GM12878 (cell line): ENCODE measurements around the gene ATG101. TPM values are rescaled to one million over a fixed set of nuclear protein-coding genes. Genes with fewer than 3 reads are reported as not detected.

Source experiments
- CEBPB ChIP-seq, 2 experiments: fragments of 150-350 bp in 1 of 2; IDR thresholded peaks; 2 replicates each; pipeline ENCODE4 v1.6.1; 2012 to 2014; ENCODE audit warnings: low read depth in 2 of 2, low read length in 2 of 2, borderline replicate concordance in 1 of 2, inconsistent platforms in 1 of 2
- E2F8 ChIP-seq: fragments of 450-650 bp; IDR thresholded peaks from 2 replicates; pipeline ENCODE4 v1.6.1; 2018; ENCODE audit warnings: mild to moderate bottlenecking, low read depth, moderate library complexity; ENCODE audit not compliant: partially characterized antibody
- HCFC1 ChIP-seq: fragments of 150-350 bp; IDR thresholded peaks from 2 replicates; pipeline ENCODE4 v1.6.1; 2014; ENCODE audit warnings: low read length
- IRF4 ChIP-seq: IDR thresholded peaks from 2 replicates; pipeline ENCODE4 v1.6.1; 2011; ENCODE audit warnings: low read depth, low read length
- IRF5 ChIP-seq: fragments of 450-650 bp; IDR thresholded peaks from 2 replicates; pipeline ENCODE4 v1.6.1; 2017; ENCODE audit warnings: borderline replicate concordance
- KAT2A ChIP-seq: conservative IDR thresholded peaks from 2 replicates; pipeline ENCODE4 v1.6.1; 2011; ENCODE audit warnings: low read depth, low read length; ENCODE audit not compliant: control insufficient read depth
- MAX ChIP-seq: IDR thresholded peaks from 2 replicates; pipeline ENCODE4 v1.6.1; 2012; ENCODE audit warnings: low read depth, low read length, improper control_type of control experiment
- MTA2 ChIP-seq: fragments of 450-650 bp; IDR thresholded peaks from 2 replicates; pipeline ENCODE4 v1.6.1; 2016; ENCODE audit warnings: low read depth, mild to moderate bottlenecking, moderate library complexity
- MXI1 ChIP-seq: fragments of 150-350 bp; IDR thresholded peaks from 2 replicates; pipeline ENCODE4 v1.6.1; 2011; ENCODE audit warnings: low read depth, mild to moderate bottlenecking, inconsistent platforms, low read length, improper control_type of control experiment
- MYB ChIP-seq: fragments of 150-350 bp; IDR thresholded peaks from 2 replicates; pipeline ENCODE4 v1.6.1; 2014; ENCODE audit warnings: mild to moderate bottlenecking, low read depth, low read length, borderline replicate concordance
- MYC ChIP-seq: IDR thresholded peaks from 2 replicates; pipeline ENCODE4 v1.6.1; 2011; ENCODE audit warnings: mild to moderate bottlenecking, low read length, moderate library complexity, inconsistent platforms; ENCODE audit not compliant: insufficient read depth, insufficient replicate concordance, insufficient read length, severe bottlenecking
- NFYB ChIP-seq: IDR thresholded peaks from 2 replicates; pipeline ENCODE4 v1.6.1; 2011; ENCODE audit warnings: low read depth, mild to moderate bottlenecking, low read length, improper control_type of control experiment, moderate library complexity; ENCODE audit not compliant: insufficient read depth
- RBBP5 ChIP-seq: fragments of 200-600 bp; sonication (generic); conservative IDR thresholded peaks from 2 replicates; pipeline ENCODE4 v1.6.1; 2016
- SMAD1 ChIP-seq: fragments of 450-650 bp; IDR thresholded peaks from 2 replicates; pipeline ENCODE4 v1.6.1; 2018; ENCODE audit warnings: mild to moderate bottlenecking, low read depth; ENCODE audit not compliant: partially characterized antibody
- SMARCA5 ChIP-seq: fragments of 450-650 bp; IDR thresholded peaks from 2 replicates; pipeline ENCODE4 v1.6.1; 2017; ENCODE audit warnings: mild to moderate bottlenecking
- SP1 ChIP-seq: IDR thresholded peaks from one replicate; pipeline ENCODE4 v1.6.1; 2011; ENCODE audit warnings: low read depth, low read length
- STAT1 ChIP-seq: fragments of 450-650 bp; conservative IDR thresholded peaks from 2 replicates; pipeline ENCODE4 v1.6.1; 2014; ENCODE audit warnings: antibody characterized with exemption, mild to moderate bottlenecking
- TBL1XR1 ChIP-seq: IDR thresholded peaks from 2 replicates; pipeline ENCODE4 v1.6.1; 2012; ENCODE audit warnings: low read depth, low read length, improper control_type of control experiment
- TCF7 ChIP-seq: IDR thresholded peaks from 2 replicates; pipeline ENCODE4 v1.6.1; 2014; ENCODE audit warnings: antibody characterized with exemption, borderline replicate concordance
- ZNF207 ChIP-seq: fragments of 450-650 bp; IDR thresholded peaks from 2 replicates; pipeline ENCODE4 v1.6.1; 2014; ENCODE audit warnings: antibody characterized with exemption, mild to moderate bottlenecking, borderline replicate concordance
- ZNF217 ChIP-seq: fragments of 450-650 bp; IDR thresholded peaks from 2 replicates; pipeline ENCODE4 v1.6.1; 2017; ENCODE audit warnings: antibody characterized with exemption, mild to moderate bottlenecking
- ZNF274 ChIP-seq: IDR thresholded peaks from one replicate; pipeline ENCODE4 v1.8.0; 2011; ENCODE audit not compliant: insufficient read length, insufficient read depth
- ZNF592 ChIP-seq: fragments of 450-650 bp; IDR thresholded peaks from 2 replicates; pipeline ENCODE4 v1.6.1; 2017; ENCODE audit warnings: mild to moderate bottlenecking, moderate library complexity
- ZNF622 ChIP-seq: fragments of 450-650 bp; IDR thresholded peaks from 2 replicates; pipeline ENCODE4 v1.6.1; 2017; ENCODE audit warnings: mild to moderate bottlenecking, inconsistent platforms
- polyA plus RNA-seq, 11 experiments: library from polyadenylated mRNA; depleted of rRNA in 4 of 11; unstranded in 6 of 11; stranded (reverse) in 5 of 11; fragments of >200 nt; fragmentation: Nextera tagmentation in 4 of 11; fragmentation: Illumina TruSeq in 1 of 11; extraction: Ambion mirVana in 4 of 11; extraction: Trizol in 1 of 11; gene quantifications; 1 replicate in 1 of 11; 2 replicates in 10 of 11; pipeline versions ENCODE4 v1.2.1 to v1.2.3, GENCODE V29; 2011 to 2016; ENCODE audit warnings: inconsistent platforms in 2 of 11, missing spikeins in 2 of 11, low read depth in 1 of 11
- total RNA-seq, 4 experiments: library from RNA; depleted of rRNA in 3 of 4; stranded (reverse); fragments of >200 nt in 3 of 4; fragmentation: Illumina TruSeq in 1 of 4; extraction: Trizol in 1 of 4; gene quantifications; 2 replicates each; pipeline versions ENCODE4 v1.2.1 to v1.2.3, GENCODE V29; 2013 to 2021

Gene ATG101
- total and polyA plus RNA-seq, 10 of the 15 experiments (the other 5 are each of a cell fraction or from before 2014, with no cell fraction given), result 2.7 to 49.8 (median 35.3) TPM

- TF ChIP-seq E2F8, result no peak
- TF ChIP-seq ZNF622, result no peak
- peak; percentile 47 for TF ChIP-seq SP1
- TF ChIP-seq ZNF274, result no peak
- no peak for TF ChIP-seq MYC
- 0 out of 2 replicates have a peak, but pooled peaks have one; percentile 26 for TF ChIP-seq MXI1
- TF ChIP-seq ZNF592, result 0 out of 2 replicates have a peak, but pooled peaks have one; percentile 48
- peak; percentile 52; the same call in 1 of the 2 replicates for TF ChIP-seq MTA2
- TF ChIP-seq MAX, result peak; percentile 22; the same call in 1 of the 2 replicates
- no peak for TF ChIP-seq CEBPB (IDR thresholded peaks at IDR 0.05; ENCODE audit: borderline replicate concordance in 1 of 2, low read depth in 2 of 2, low read length in 2 of 2)
- no peak for TF ChIP-seq TCF7
- no peak for TF ChIP-seq ZNF207
- no peak for TF ChIP-seq IRF5
- TF ChIP-seq HCFC1, result no peak
- TF ChIP-seq SMAD1, result no peak
- TF ChIP-seq RBBP5, result no peak
- TF ChIP-seq STAT1, result no peak
- TF ChIP-seq ZNF217, result 0 out of 2 replicates have a peak, but pooled peaks have one; percentile 40
- peak; percentile 64; the same call in 1 of the 2 replicates for TF ChIP-seq TBL1XR1
- 0 out of 2 replicates have a peak, but pooled peaks have one; percentile 24 for TF ChIP-seq SMARCA5
- TF ChIP-seq IRF4, result no peak
- no peak for TF ChIP-seq NFYB
- no peak for TF ChIP-seq KAT2A
- TF ChIP-seq MYB, result no peak
Observed at GRCh38 chr12:52036587-52037171, 33.1 kb upstream of the ATG101 start (continued).
